LNCAP (cell line): ENCODE measurements around the gene APOB.

Experiments used
- TF ChIP-seq, protein P1 (sequence below): fragments of 450-650 bp; IDR thresholded peaks from 2 replicates; pipeline ENCODE4 v1.5.1; 2017; ENCODE audit warnings: mild to moderate bottlenecking

APOB gene

DNA sequence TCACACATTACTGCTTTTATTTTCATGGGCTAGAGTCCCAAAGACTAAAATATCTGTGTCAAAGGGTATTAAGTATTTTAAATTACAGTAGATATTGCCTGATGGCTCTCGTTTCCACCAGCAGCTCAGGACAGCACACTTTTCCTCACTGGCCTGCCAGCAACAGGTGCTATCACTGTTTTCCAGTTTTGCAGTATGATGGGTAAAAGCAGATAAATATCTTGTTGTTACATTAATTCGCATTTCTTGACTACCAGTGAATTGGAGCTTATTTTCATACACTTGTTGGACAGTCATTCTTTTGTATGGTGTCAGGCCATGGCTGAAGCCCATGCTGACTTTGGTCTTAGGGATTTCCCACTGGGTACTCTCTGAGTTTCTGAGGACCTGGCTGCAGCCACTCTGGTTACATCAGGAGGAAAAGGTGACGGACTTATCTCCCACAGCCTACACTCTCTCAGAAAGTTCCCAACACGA is 4.8 kb downstream of the APOB start:
- TF ChIP-seq, protein P1, sequence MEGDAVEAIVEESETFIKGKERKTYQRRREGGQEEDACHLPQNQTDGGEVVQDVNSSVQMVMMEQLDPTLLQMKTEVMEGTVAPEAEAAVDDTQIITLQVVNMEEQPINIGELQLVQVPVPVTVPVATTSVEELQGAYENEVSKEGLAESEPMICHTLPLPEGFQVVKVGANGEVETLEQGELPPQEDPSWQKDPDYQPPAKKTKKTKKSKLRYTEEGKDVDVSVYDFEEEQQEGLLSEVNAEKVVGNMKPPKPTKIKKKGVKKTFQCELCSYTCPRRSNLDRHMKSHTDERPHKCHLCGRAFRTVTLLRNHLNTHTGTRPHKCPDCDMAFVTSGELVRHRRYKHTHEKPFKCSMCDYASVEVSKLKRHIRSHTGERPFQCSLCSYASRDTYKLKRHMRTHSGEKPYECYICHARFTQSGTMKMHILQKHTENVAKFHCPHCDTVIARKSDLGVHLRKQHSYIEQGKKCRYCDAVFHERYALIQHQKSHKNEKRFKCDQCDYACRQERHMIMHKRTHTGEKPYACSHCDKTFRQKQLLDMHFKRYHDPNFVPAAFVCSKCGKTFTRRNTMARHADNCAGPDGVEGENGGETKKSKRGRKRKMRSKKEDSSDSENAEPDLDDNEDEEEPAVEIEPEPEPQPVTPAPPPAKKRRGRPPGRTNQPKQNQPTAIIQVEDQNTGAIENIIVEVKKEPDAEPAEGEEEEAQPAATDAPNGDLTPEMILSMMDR, result no peak

DNA sequence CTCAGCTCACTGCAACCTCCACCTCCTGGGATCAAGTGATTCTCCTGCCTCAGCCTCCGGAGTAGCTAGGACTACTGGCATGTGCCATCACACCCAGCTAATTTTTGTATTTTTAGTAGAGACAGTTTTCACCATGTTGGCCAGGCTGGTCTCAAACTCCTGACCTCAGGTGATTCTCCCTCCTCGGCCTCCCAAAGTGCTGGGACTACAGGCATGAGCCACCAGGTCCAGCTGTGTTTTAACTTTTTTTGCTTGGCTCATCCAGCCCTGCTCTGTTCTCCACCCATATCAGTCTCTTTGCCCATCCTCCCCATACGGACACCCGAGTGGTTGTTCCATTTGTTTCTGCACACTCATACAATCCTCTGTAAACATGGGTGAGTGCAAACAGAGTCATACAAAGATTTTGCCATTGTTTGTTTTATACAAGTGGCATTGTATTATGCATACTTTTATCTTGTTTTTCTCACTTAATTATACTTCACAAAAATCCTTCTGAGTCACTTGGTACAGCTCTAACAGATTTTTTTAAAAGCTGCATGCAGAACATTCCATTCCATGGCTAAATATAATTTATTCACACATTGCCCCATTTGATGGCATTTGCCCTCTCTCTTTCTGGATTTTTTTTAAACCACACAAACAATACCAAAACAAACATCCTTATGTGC is 5.3 kb downstream of the APOB start:
- TF ChIP-seq, protein P1, result no peak

DNA sequence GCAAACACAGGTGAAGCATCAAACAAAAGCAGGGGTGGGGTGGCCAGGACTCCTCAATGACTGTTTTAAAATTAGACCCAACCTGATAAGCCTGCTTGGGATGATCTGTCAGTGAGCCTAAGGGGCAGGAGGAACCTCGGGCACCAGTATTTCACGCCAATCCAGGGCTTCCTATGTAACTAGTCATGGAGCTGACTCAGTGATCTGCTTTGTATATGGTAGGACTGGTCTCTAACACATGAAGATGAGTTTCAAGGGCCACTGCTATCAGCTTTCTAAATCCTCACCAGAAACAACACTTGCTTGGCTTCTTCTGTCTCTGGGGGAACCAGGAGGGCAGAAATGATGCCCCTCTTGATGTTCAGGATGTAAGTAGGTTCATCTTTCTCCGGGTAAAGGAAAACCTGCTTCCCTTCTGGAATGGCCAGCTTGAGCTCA is 6.2 kb downstream of the APOB start:
- TF ChIP-seq, protein P1, result no peak

DNA sequence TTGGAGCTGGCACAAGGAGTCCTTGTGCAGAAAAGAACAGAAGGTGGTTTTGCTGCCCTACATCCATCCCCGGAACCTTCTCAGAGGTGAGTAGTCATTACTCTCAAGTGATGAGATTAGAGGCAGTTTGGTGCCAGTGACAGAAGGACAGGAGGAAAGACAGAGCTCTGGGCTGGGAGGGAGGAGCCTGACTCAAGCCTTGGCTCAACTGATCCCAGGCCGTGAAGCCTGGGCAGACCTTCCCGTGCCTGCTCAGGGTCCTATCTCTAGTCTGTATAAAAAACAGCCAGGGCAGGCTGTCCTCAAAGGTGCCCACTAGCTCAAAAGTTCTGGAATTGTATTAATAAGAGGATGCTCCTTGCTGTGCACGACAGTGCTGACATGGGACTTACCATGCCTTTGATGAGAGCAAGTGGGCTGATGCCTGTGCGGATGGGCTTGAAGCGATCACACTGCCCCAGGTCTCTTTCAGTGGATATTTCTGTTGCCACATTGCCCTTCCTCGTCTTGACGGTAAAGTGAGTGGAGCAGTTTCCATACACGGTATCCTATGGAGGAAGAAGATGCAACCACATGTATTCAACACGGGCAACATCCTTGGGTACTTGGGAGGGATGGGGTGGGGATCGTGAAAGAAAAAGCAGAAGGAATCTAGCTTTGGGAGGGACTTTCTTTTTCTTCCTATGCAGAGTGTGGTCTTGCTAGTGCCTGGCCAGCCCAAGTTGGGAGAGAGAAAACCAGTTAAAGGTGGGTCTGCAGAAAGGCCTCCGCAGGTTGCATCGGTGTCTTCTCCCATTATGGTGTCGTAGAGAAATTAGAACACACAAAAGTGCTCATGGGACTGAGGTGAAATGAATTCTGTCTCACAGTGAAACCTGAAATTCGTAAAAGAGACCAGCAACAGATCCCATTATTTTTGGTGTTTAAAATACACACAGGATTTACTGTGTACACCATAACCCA is 6.9 kb downstream of the APOB start:
- TF ChIP-seq, protein P1, result no peak

DNA sequence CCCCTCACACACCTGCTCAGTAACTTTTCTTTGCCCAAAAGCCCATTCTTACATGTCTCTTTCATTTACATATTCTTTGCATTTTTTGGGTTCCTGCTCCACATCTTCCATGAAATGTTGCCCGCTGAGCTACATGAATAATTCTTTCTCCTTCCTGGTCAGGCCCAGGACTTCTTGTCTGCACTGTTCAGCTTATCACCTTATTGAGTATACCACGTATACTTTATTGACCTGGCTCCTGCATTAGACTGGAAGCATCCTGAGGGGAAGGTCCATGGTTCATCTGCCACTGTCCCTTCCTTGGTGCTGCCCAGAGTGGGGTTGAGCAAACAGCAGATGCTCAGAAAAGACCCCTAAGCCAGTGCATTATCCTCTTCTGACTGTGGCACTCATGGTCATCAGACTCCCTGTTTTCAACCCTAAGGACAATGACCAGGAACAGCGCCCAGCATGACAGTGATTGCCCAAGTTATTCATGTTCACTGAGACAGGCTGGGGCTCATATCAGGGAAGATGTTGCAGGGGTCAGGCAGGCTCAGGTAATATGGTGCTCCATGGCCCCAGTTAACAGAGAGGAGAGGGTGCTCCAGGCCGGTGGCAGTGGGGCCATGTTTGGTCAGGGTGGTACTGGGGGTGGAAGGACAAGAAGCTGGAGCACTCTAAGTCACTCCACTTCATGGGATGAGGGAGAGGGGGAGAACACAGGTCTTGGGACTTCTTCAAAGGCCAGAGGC is 7.7 kb downstream of the APOB start:
- TF ChIP-seq, protein P1, result no peak

DNA sequence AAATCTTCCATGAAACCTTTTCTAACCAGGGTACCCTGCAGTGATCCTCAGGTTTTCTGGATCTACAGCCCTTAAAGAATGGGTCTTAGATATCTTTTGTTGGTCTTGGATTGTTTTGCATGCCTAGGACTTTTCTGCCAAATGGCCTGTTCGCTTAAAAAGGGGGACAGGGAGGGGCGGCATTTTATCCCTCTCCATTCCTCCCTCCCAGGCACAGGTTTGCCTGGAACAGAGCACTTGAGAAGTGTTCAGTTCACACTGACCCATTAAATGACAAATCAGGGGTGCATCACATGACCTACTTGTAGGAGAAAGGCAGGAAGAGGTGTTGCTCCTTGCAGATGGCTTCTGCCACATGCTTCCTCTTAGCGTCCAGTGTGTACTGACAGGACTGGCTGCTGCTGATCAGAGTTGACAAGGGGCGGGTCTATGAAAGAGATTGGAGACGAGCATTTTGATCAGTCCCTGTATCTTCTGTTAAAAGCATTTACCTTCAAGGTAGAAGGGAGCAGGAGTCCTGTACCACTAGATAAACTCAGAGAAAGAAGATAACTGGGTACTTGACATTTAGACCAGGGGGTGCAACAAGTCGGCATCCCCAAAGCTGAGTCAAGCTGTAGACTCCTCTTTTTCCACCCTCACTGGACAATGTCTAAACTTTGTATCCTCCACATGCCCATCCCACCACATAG is 8.4 kb downstream of the APOB start:
- TF ChIP-seq, protein P1, result no peak

DNA sequence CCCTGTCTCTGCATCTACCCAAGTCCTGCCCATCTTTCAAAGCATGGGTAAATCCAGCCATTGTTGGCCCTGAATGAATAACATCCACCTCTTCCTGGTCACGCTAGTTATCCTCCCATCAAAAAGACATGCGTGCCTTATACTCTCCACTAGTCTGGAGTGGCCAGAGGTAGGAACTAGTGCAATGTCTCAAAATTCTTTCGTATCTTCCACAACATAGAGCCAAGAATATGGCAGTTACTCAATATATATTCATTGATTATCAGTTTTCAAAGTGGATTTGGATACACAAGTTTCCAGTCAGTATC is 8.9 kb downstream of the APOB start:
- TF ChIP-seq, protein P1, result no peak
